GM23338 (cell line): ENCODE results near the gene TRAF3IP1. TPM values are rescaled to one million over a fixed set of nuclear protein-coding genes. Genes with fewer than 3 reads are reported as not detected.

Experiments used
- ATAC-seq: fragments of 200-7000 bp; cut with Tn5 transposase; 3 replicates; pipeline ENCODE4 v1.9.1; 2020
- DNase-seq: peaks from one replicate; pipeline ENCODE4 v3.0.0-alpha.2; 2015; ENCODE audit warnings: low spot score
- H2AFZ ChIP-seq: fragments of 200-600 bp; sonication (generic); 2 replicates; pipeline ENCODE4 v1.8.0; 2016; ENCODE audit warnings: antibody characterized with exemption, mild to moderate bottlenecking, moderate library complexity
- H3F3A ChIP-seq: fragments of 200-600 bp; sonication (generic); replicated peaks from 2 replicates; pipeline ENCODE4 v1.8.0; 2017; ENCODE audit warnings: antibody characterized with exemption, mixed run types, low read depth
- H3K27ac ChIP-seq: fragments of 200-600 bp; sonication (generic); 2 replicates; pipeline ENCODE4 v1.6.1; 2016; ENCODE audit warnings: low read depth
- H3K27me3 ChIP-seq: fragments of 200-600 bp; sonication (generic); 2 replicates; pipeline ENCODE4 v1.8.0; 2016; ENCODE audit warnings: mild to moderate bottlenecking, mixed run types, moderate library complexity; ENCODE audit not compliant: insufficient read depth
- H3K36me3 ChIP-seq: fragments of 200-600 bp; sonication (generic); 2 replicates; pipeline ENCODE4 v1.8.0; 2016; ENCODE audit warnings: mild to moderate bottlenecking; ENCODE audit not compliant: insufficient read depth
- H3K4me1 ChIP-seq: fragments of 200-600 bp; sonication (generic); 2 replicates; pipeline ENCODE4 v1.8.0; 2016; ENCODE audit warnings: mild to moderate bottlenecking, moderate library complexity; ENCODE audit not compliant: insufficient read depth
- H3K4me2 ChIP-seq: fragments of 200-600 bp; sonication (generic); 2 replicates; pipeline ENCODE4 v1.7.1; 2017; ENCODE audit warnings: mixed run types
- H3K4me3 ChIP-seq: fragments of 200-600 bp; sonication (generic); 2 replicates; pipeline ENCODE4 v1.6.1; 2016; ENCODE audit warnings: mixed run types
- H3K79me2 ChIP-seq: fragments of 200-600 bp; sonication (generic); replicated peaks from 2 replicates; pipeline ENCODE4 v1.8.0; 2017; ENCODE audit warnings: mild to moderate bottlenecking; ENCODE audit not compliant: insufficient read depth
- H3K9me2 ChIP-seq: fragments of 200-600 bp; sonication (generic); 2 replicates; pipeline ENCODE4 v1.8.0; 2017; ENCODE audit not compliant: insufficient read depth
- H4K20me1 ChIP-seq: fragments of 200-600 bp; sonication (generic); replicated peaks from 2 replicates; pipeline ENCODE4 v1.8.0; 2017; ENCODE audit warnings: mild to moderate bottlenecking; ENCODE audit not compliant: insufficient read depth
- H3K27ac Mint-ChIP-seq: 2 replicates; pipeline ENCODE4 v1.8.0; 2020; ENCODE audit warnings: inconsistent platforms, mild to moderate bottlenecking, moderate library complexity, mixed read lengths
- H3K27me3 Mint-ChIP-seq: 3 replicates; pipeline ENCODE4 v1.8.0; 2022; ENCODE audit warnings: low read depth, mild to moderate bottlenecking, moderate library complexity, mixed read lengths, inconsistent platforms; ENCODE audit not compliant: insufficient read depth, poor library complexity
- H3K36me3 Mint-ChIP-seq: 3 replicates; pipeline ENCODE4 v1.8.0; 2021; ENCODE audit warnings: low read depth, mild to moderate bottlenecking, inconsistent platforms, moderate library complexity, mixed read lengths
- H3K4me1 Mint-ChIP-seq: 3 replicates; pipeline ENCODE4 v1.8.0; 2020; ENCODE audit warnings: mild to moderate bottlenecking, inconsistent platforms, mixed read lengths
- H3K4me3 Mint-ChIP-seq: 3 replicates; pipeline ENCODE4 v1.8.0; 2021; ENCODE audit warnings: moderate library complexity, mild to moderate bottlenecking, inconsistent platforms, mixed read lengths
- H3K9me3 Mint-ChIP-seq: 3 replicates; pipeline ENCODE4 v1.8.0; 2020; ENCODE audit warnings: moderate library complexity, mild to moderate bottlenecking, inconsistent platforms, mixed read lengths
- CREB1 ChIP-seq: fragments of 250-450 bp; sonication (Bioruptor Pico); IDR thresholded peaks from 2 replicates; pipeline ENCODE4 v1.5.0; 2020; ENCODE audit warnings: low read depth, mild to moderate bottlenecking, moderate library complexity
- CTCF ChIP-seq, 2 experiments: fragments of 200-600 bp in 1 of 2; sonication (generic) in 1 of 2; conservative IDR thresholded peaks; 2 replicates each; pipeline versions ENCODE4 v1.5.1 to v1.6.1; 2016 to 2017; ENCODE audit warnings: antibody characterized with exemption in 2 of 2, low read depth in 2 of 2, mild to moderate bottlenecking in 2 of 2, moderate library complexity in 1 of 2
- ETS1 ChIP-seq: IDR thresholded peaks from 2 replicates; pipeline ENCODE4 v1.6.1; 2016; ENCODE audit warnings: antibody characterized with exemption
- EZH2 ChIP-seq: fragments of 200-600 bp; sonication (generic); IDR thresholded peaks from one replicate; pipeline ENCODE4 v1.8.0; 2017; ENCODE audit warnings: antibody characterized with exemption, mild to moderate bottlenecking, low read depth; ENCODE audit not compliant: unreplicated experiment
- EZH2phosphoT487 ChIP-seq: fragments of 200-600 bp; sonication (generic); IDR thresholded peaks from one replicate; pipeline ENCODE4 v1.8.1; 2018; ENCODE audit warnings: antibody characterized with exemption; ENCODE audit not compliant: unreplicated experiment
- JUNB ChIP-seq: IDR thresholded peaks from one replicate; pipeline ENCODE4 v1.6.1; 2016; ENCODE audit warnings: antibody characterized with exemption; ENCODE audit not compliant: unreplicated experiment
- NANOG ChIP-seq: IDR thresholded peaks from 2 replicates; pipeline ENCODE4 v1.6.1; 2016; ENCODE audit warnings: antibody characterized with exemption, borderline replicate concordance
- POLR2AphosphoS5 ChIP-seq: IDR thresholded peaks from 2 replicates; pipeline ENCODE4 v1.6.1; 2016; ENCODE audit warnings: antibody characterized with exemption, low read depth
- REST ChIP-seq: IDR thresholded peaks from one replicate; pipeline ENCODE4 v1.6.1; 2018; ENCODE audit warnings: antibody characterized with exemption; ENCODE audit not compliant: unreplicated experiment
- STAT1 ChIP-seq: IDR thresholded peaks from one replicate; pipeline ENCODE4 v1.6.1; 2016; ENCODE audit warnings: antibody characterized with exemption; ENCODE audit not compliant: unreplicated experiment
- ZNF114 ChIP-seq: fragments of 250-450 bp; sonication (Bioruptor Pico); IDR thresholded peaks from 2 replicates; pipeline ENCODE4 v1.5.0; 2020; ENCODE audit warnings: mild to moderate bottlenecking, moderate library complexity
- ZNF331 ChIP-seq: fragments of 250-450 bp; sonication (Bioruptor Pico); IDR thresholded peaks from 2 replicates; pipeline ENCODE4 v1.5.0; 2020; ENCODE audit warnings: low read depth, mild to moderate bottlenecking, moderate library complexity
- ZNF462 ChIP-seq: fragments of 250-450 bp; sonication (Bioruptor Pico); IDR thresholded peaks from 2 replicates; pipeline ENCODE4 v1.5.0; 2020; ENCODE audit warnings: mild to moderate bottlenecking, moderate library complexity
- polyA plus RNA-seq: library from polyadenylated mRNA; unstranded; fragments of >200 nt; fragmentation: Nextera tagmentation; extraction: Ambion mirVana; gene quantifications from 2 replicates; pipeline ENCODE4 v1.2.1, GENCODE V29; 2016
- total RNA-seq: library from RNA; depleted of rRNA; stranded (reverse); fragments of >200 nt; shearing (Covaris generic); gene quantifications from 2 replicates; pipeline ENCODE4 v1.2.3, GENCODE V29; 2014

TRAF3IP1 gene
- total and polyA plus RNA-seq, 2 experiments from 2014 or later, result 12.5 to 20.7 TPM

GRCh38 chr2:238403632-238404405 is 83.5 kb downstream of the TRAF3IP1 start:
- H3K27me3 Mint-ChIP-seq, result peaks cover 4% of the 10 kb centered on the region
- H3F3A ChIP-seq, result no peaks in the 10 kb centered on the region
- H3K9me3 Mint-ChIP-seq, result no peaks in the 10 kb centered on the region
- no peak overlapping the region for H2AFZ ChIP-seq
- H3K4me3 ChIP-seq, result no peak overlapping the region
- DNase-seq (no peak), ATAC-seq (no peak)
- H3K27me3 ChIP-seq, result no peaks in the 10 kb centered on the region
- H3K9me2 ChIP-seq, result no peaks in the 10 kb centered on the region
- H3K4me1 Mint-ChIP-seq, result peaks cover 9% of the 10 kb centered on the region; the same call in 2 of the 3 replicates
- H3K4me3 Mint-ChIP-seq, result no peak overlapping the region
- TF ChIP-seq CTCF (conservative IDR thresholded peaks at IDR 0.05; ENCODE audit: low read depth in 2 of 2), result no peak
- TF ChIP-seq ZNF331, result no peak
- TF ChIP-seq EZH2, result no peak
- TF ChIP-seq STAT1, result no peak
- no peak for TF ChIP-seq JUNB
- no peak for TF ChIP-seq ZNF462 (CRISPR knock-in tag)
- no peak for TF ChIP-seq REST
- no peak for TF ChIP-seq ZNF114
- TF ChIP-seq CREB1, result no peak
- TF ChIP-seq EZH2phosphoT487, result no peak
- TF ChIP-seq POLR2AphosphoS5, result no peak
- no peak for TF ChIP-seq ETS1
- no peak for TF ChIP-seq NANOG
- no peaks in the 10 kb centered on the region for H3K36me3 Mint-ChIP-seq
- H3K36me3 ChIP-seq, result no peaks in the 10 kb centered on the region
- H4K20me1 ChIP-seq, result no peaks in the 10 kb centered on the region
- no peak overlapping the region for H3K27ac ChIP-seq
- no peak overlapping the region for H3K4me2 ChIP-seq
- no peak overlapping the region for H3K27ac Mint-ChIP-seq
- no peaks in the 10 kb centered on the region for H3K79me2 ChIP-seq
- no peaks in the 10 kb centered on the region for H3K4me1 ChIP-seq
